GM21529 (cell line): ENCODE data around the gene MARK3.

Experiments
- ATAC-seq: cut with Tn5 transposase; IDR thresholded peaks from one replicate; pipeline ENCODE4 v1.9.1; 2021; ENCODE audit not compliant: unreplicated experiment

MARK3 gene

DNA sequence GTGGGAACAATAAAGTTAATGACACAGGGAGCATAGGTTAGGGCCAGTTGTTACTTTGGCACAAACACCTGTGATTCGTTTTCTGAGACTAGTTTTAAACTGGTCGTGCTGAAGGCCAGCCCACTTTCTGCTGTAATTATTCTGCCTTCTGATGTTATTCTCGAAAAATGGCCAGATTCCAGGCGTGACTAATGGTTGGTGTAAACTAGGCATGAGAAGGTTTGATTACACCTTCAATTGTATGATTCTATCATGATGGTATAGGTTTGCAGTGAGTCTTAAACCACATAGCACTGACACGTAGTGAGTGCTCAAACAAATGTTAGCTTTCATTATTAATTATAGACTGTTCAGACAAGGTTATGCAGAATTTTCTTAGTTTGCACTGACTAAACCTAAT is 98.4 kb downstream of the MARK3 start:
- no peak for ATAC-seq

DNA sequence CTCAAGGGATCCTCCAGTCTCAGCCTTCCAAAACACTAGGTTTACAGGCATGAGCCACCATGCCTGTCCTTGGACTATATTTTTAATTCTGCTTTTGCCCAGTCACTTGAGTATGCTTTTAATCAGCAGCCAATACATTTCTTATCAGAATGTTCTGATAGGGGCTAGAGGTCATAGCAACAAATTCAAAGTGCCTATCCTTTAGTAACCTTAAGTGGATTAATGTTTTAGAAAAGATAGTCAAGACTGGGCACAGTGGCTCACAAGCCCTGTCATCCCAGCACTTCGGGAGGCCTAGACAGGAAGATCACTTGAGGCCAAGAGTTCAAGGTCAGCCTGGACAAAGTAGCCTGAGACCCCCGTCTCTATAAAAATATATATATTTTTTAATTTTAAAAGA is 100.3 kb downstream of the MARK3 start:
- ATAC-seq = no peak

DNA sequence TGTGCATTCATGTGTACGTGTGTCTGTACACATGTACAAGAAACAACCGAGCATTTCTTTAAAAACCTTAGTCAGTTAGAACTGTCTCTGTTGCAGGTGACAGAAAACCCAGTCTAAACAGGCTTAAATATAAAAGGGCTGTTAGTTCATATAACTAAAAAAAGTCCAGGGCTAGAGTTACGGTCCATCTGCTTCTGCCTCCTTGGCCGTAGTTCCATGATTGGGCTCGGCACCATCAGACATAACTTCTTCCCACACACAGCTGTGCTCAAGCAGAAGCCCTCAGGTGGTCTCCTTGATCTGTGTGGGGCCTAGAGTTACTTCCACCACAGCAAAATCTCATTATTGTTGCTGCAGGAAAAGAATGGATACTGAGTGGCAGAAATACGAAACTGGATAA is 102.9 kb downstream of the MARK3 start:
- ATAC-seq = no peak

DNA sequence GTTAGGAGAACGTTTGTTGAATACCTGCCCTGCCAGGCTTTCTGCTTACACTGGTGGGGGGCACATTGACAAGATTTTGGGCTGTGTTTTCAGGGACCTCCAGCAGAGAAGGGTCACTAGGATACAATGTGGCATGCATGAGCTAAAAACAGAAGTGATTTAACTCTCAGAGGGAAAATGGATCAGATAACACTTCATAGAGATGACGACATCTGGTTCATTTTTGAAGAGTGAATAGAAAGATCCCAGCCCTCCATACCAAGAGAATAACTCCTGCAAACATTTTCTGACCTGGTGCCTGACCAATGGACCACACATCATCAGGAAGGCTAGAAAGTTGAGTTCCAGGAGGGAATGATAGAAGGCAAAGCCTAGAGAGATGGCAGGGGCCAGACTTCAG is 103.7 kb downstream of the MARK3 start:
- no peak for ATAC-seq

DNA sequence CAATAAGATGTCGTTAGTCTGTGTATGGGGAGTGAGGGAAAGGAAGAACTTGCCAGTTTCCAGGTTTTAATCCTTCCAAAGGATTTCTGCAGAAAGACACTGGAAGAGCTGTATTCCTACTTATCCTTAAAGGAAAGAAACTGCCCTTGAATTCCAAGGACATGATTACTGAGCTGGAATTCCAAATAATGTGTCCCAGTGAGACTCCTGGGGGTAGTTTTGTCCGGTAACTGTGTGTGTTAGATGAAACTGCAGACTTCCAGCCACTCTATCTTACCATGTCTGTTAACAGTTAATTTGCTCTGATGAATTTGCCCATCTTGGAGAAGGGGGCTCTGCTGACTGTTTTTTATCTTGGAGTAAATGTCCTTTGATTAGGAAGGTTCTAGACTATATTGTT is 104.4 kb downstream of the MARK3 start:
- no peak for ATAC-seq

DNA sequence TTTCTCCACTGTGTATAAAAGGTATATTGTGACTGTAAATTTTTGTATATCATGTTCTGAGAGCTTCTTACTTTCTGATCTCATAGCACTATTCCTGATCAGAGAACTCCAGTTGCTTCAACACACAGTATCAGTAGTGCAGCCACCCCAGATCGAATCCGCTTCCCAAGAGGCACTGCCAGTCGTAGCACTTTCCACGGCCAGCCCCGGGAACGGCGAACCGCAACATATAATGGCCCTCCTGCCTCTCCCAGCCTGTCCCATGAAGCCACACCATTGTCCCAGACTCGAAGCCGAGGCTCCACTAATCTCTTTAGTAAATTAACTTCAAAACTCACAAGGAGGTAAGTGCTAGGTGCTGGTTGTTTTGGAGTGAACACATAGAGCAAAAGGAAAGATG is 106.5 kb downstream of the MARK3 start:
- ATAC-seq = no peak

DNA sequence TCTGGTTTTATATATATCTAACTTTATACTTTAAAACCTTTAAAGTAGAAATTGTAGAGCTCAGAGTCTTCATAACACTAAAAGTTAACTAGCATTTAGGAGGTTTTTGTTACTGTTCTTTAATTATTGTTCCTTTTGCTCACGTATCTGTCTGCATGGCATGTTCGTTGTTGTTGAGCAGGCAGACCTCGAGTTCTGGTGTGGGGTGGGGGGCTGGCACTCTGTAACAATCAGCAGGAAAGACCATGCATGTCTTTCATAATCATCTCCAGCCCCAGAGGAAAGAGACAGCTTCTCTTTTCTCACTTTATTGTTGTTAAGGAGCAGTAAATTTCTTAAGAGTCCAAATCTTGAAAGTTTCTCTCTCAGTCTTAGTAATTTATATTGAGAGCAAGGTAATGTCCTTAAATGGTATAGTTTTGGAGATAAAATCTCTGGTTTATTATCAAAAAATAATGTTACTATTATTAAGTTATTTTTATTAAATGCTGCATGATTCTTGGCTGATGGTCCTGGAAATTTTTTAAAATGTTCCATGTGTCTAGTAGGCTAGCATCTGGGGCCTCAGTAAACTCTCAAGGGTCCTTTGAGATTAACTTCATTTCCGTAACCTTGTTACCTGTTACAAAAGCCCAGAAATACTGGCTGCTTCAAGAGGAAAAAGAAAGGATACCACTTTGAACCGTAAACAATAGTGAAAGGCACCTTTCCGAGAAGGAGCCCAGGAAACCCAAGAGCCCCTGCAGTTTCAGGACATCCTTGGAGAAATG is 107.1 kb downstream of the MARK3 start:
- no peak for ATAC-seq

DNA sequence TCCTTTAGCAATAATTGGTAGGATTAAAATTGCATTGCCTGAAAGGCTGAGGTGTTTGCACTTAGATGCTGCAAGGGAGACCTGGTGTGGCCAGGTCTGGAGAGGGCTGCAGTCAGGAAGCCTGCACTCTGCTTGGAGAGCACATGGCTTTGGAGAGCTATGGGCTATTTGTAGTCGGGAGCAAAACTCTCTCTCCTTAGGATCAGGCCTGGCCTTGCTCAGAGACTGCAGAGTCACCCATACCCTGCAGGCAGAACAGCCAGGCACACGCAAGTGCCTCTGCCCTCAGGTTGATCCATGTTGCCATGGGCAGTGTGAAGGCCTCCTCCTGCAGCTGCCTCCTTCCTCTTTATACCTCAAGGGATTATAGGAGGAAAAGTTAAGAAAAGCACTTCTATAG is 110.6 kb downstream of the MARK3 start:
- no peak for ATAC-seq

DNA sequence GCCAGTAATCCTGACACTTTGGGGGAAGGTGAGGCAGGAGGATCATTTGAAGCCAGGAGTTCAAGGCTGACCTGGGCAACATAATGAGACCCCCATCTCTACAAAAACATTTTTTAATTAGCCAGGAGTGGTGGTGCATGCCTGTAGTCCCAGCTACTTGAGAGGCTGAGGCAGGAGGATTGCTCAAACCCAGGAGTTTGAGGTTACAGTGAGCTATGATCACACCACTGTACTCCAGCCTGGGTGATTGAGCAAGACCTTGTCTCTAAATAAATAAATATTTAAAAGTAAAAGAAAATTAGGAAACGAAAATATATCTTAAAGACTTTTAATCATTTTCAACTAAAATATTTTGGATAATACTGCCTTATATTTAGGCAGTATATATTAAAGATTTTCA is 111.6 kb downstream of the MARK3 start:
- no peak for ATAC-seq

DNA sequence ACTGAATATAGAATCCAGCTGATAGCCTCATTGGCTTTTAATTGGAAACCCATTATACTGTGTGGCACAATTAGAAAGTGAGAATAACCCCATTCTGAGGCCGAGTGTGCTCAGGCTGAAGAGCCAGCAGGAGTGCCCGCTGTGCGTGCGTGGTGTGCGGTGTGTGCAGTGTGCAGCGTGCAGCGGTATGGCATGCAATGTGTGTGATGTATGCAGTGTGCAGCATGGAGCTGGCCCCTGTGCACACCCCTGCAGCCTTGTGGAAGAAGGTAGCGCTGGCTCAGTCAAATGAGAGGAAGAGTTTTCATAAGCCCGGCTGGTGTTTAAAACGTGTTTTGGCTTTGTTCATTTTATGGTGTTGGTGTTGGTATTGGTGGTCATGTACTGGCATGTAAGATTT is 114.5 kb downstream of the MARK3 start:
- no peak for ATAC-seq

DNA sequence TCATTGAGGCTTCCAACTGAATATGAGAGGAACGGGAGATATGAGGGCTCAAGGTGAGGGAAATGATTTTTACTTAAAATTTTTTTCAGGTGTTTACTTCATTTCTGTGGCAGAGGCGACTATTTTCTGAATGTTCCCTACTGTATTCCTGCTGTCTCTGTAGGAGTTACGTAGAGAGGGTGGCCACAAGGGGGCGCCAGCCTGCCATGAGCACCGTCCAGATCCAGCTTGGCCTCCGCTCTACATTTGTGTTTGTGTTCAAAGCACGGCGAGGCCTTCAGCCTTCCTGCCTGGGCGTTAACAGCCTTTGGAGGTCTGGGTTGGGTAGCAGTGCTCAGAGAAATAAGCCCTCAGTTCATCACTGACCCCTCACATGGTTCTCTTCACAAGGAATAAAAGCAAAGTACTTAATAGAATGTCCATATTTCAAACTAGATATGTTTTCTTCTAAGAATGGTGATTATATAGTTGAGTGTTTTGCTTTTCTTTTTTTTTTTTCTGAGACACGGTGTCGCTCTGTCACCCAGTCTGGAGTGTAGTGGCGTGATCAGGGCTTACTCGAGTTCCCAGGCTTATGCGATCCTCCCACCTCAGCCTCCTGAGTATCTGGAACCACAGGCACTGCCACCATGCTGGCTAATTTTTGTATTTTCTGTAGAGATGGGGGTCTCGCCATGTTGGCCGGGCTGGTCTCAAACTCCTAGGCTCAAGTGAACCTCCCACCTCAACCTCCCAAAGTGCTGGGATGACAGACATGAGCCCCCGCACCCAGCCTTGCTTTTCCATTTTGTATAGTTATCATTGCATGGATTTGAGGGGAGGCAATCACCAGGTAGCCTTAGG is 115.2 kb downstream of the MARK3 start:
- ATAC-seq = peak; percentile 67

DNA sequence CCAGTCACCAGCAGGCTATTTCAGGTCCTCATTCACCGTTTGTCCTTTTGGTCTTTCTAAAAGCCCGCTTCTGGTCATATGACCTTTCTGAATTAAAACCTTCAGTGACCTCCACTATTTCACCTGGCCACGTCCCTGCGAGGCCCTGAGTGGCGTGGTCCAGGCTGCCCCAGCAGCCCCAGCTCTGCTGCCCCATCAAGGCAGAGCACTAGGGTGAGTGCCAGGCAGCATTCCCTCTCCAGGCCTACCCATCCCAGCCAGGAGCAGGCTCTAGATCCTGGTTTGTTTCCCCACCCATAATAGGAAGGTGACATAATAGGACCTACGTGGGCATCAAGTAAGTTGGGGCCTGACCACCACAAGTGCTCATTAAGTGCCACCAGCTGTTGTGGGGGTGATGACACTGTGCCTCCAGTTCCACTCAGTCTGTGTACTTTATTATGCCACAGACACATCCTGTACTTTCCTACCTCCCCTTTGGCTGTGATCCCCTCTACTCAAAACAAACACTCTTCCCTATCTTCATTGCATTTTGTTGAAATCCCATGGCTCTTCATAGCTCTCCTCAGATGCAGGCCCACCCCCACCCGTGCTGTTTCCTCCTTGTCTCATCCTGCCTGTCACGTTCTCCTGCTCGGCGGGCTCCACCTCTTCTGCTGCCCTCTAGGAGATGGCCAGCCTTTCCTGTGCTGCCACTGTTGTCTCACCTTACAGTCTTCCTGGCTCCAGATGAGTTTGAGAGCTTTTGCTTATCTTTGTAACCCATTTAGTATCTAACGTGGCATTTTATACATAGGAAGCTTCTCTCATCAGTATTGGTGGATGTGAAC is 116.0 kb downstream of the MARK3 start:
- ATAC-seq = no peak

DNA sequence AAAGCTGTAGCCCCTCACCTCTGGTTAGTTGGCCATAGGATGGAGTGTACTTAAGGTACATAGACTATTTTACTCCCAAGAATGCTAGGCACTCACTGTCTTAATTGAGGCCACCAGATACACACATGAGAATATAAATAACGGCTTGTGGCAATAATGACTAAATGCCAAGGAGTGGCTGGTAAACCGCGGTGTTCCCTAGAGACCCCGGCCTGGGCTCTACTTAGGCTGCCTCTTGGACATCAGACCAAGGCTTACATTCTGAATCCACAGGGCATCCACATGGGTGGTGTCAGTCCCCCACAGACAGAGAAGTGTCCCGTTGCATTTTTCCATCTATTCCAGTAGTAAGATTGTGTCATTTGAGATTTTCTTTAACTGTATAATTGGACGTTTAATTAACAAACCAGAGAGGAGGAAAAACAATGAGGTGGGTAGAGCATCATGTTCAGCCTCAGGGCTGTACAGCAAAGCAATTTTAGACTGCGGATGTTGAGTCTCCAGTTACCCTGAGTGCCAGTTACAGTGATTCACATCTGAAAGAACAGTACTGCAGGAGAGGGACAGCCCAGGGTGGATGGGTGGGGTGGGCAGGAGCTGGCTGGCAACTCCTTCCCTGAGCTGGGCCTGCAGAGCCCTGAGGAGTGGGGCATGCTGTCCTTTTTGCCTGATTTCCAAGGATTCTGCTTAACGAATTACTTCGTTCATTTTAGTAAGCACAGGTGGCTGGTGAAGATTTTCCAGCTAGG is 116.9 kb downstream of the MARK3 start:
- no peak for ATAC-seq

DNA sequence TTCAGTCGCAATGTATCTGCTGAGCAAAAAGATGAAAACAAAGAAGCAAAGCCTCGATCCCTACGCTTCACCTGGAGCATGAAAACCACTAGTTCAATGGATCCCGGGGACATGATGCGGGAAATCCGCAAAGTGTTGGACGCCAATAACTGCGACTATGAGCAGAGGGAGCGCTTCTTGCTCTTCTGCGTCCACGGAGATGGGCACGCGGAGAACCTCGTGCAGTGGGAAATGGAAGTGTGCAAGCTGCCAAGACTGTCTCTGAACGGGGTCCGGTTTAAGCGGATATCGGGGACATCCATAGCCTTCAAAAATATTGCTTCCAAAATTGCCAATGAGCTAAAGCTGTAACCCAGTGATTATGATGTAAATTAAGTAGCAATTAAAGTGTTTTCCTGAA is 117.7 kb downstream of the MARK3 start:
- ATAC-seq = no peak

DNA sequence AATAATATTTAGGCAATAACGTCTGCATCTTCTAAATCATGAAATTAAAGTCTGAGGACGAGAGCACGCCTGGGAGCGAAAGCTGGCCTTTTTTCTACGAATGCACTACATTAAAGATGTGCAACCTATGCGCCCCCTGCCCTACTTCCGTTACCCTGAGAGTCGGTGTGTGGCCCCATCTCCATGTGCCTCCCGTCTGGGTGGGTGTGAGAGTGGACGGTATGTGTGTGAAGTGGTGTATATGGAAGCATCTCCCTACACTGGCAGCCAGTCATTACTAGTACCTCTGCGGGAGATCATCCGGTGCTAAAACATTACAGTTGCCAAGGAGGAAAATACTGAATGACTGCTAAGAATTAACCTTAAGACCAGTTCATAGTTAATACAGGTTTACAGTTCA is 118.1 kb downstream of the MARK3 start:
- no peak for ATAC-seq

DNA sequence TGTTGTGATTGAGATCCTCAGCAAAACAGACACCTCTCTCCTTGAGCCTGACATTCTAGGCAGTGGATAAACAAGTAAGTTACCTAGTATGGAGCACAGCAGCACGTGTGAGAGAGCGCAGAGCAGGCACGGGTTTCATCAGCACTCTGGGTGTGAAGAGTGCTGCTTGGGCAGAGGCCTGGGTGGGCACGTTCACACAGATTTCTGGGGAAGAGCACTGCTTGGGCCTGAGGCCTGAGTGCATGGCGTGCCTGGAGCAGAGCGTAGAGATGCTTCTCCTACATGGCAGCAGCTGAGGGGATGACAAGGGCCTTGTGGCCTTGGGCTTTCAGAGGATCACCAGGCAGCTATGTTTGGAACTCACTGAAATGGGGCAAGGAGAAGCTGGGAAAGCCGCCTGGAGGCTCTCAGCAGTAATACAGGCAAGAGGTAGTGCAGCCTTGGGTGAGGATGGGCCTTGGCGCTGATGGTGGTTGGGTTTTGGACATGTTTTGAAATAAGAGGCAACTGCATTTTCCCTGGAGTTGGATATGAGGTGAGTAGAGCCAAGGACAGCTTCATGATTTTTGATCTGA is 119.9 kb downstream of the MARK3 start:
- no peak for ATAC-seq

DNA sequence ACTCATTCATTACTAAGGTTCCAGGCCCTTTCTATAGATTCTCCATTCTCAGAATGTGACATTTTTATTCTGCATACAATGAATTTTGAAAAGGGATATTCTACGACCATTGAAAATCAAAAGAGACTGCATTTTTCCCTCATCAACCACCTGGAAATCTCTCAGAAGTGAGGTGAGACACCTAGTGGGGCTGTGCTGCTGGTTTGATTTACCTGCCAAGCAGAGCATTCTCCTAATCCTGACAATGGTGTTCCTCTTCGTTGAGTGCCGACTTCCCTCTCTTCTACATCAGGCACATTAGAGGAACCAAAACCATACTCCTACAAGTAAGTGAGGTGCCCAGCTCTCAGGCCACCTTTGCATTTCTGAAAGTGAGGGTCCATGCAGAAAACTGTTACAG is 122.5 kb downstream of the MARK3 start:
- no peak for ATAC-seq

DNA sequence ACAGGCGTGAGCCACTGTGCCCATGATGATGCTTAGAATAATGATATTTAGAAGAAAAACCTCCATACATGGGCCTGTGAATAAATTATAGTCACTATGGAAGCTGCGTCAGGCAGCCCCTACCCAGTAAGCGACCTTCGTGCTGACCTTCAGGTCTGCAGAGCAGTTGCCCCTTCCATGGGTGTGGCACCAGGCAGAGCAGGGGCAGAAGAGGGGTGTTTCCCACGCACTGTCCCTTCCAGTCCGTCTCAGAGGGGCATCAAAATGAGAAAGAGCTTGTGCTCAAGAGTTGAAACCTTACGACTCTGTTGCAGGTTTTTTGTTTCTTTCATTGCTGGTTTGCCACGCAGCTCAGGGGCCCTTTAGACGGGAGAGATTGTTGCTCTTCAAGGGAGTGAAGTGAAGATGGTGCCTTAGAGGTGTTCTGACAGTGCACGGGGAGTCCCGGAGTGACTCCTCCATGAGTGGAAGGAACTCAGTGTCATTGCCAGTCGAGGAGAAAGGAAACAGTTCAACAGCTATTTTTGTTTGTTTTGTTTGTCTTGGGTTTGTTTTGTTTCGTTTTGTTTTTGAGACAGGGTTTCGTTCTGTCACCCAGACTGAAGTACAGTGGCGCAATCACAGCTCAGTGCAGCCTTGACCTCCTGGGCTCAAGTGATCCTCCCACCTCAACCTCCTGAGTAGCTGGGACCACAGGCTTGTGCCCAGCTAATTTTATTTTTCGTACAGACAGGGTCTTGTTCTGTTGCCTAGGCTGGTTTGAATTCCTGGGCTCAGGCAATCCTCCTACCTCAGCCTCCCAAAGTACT is 123.5 kb downstream of the MARK3 start:
- ATAC-seq = no peak

DNA sequence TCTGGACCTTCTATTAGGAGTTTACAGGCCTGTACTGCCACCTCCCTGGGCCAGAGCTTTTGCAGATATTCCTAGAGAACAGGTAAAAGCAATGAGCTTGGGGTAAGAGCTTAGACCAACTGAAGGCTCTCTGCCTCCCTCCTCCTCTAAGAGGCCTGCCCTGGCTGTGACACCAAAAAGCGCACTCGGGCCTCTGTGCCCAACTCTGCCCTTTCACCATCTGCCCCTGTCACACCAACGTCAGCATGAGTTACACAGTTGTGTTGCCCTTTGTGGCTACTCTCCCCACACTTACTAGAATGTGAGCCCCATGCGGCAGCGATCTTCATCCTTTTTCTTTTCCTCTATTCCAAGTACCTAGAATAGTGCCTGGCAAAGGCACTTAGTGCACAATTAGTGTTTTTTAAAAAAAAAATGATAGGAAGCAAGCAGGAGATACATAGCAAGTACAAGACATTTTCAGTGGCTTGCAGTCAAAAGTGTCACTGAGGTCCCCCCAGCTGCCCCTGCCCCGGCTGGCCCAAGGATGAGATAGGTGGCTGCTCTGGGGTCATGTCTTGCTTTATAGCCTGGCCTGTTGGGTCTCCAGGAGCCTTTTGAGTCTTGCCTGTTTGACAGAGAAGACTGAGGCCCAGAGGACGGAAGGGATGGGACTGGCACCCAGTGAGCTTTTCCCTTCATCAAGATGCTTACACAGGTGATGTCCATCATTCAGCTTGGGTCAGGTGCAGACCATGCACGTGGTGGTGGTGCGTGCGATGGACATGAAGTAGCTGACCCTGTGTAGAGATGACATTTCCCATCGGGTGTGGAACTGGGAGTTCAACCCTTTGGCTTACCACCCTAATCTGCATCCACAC is 124.9 kb downstream of the MARK3 start:
- ATAC-seq = no peak
